ENCODE results near the gene KIF3B. TPM values are rescaled to one million over a fixed set of nuclear protein-coding genes. Genes with fewer than 3 reads are reported as not detected.
"Not testable (repeated sequence)": the region's sequence is repeated elsewhere in the genome, so short reads cannot be mapped to it uniquely, and the experiment has no call there.

Gene KIF3B
- total RNA-seq, 1 experiment from 2014 or later: 15.7 TPM

- no peak overlapping the region for H3K4me2 ChIP-seq (ENCODE audit: low read depth, low read length, poor library complexity, severe bottlenecking)
- no peak overlapping the region for H2AFZ ChIP-seq (ENCODE audit: low read length)
- no peak for DNase-seq
- H3K79me2 ChIP-seq (ENCODE audit: low read length): no peaks in the 10 kb centered on the region
- no peak overlapping the region for H3K27ac ChIP-seq (ENCODE audit: low read length)
- H3K9ac ChIP-seq (ENCODE audit: low read length): no peak overlapping the region
- H3K4me1 ChIP-seq (ENCODE audit: low read length): peaks cover 10% of the 10 kb centered on the region
- no peak overlapping the region for H3K4me3 ChIP-seq (ENCODE audit: low read length)
- H4K20me1 ChIP-seq (ENCODE audit: insufficient read depth, low read depth, low read length): no peaks in the 10 kb centered on the region
- H3K27me3 ChIP-seq (ENCODE audit: low read length): no peaks in the 10 kb centered on the region
- H3K36me3 ChIP-seq (ENCODE audit: insufficient read depth, low read length): peaks cover 9% of the 10 kb centered on the region
- no peaks in the 10 kb centered on the region for H3K9me2 ChIP-seq (replicated peaks; ENCODE audit: insufficient read depth, low read length)
- H3K9me3 ChIP-seq (ENCODE audit: low read length): no peaks in the 10 kb centered on the region
These were observed 37.2 kb upstream of the KIF3B start for GRCh38 chr20:32240205-32240604.

- H3K9me3 ChIP-seq (ENCODE audit: low read length): no peaks in the 10 kb centered on the region
- DNase-seq: no peak
- H4K20me1 ChIP-seq (ENCODE audit: insufficient read depth, low read depth, low read length): no peaks in the 10 kb centered on the region
- H3K9ac ChIP-seq (ENCODE audit: low read length): no peak overlapping the region
- no peaks in the 10 kb centered on the region for H3K9me2 ChIP-seq (replicated peaks; ENCODE audit: insufficient read depth, low read length)
- no peaks in the 10 kb centered on the region for H3K79me2 ChIP-seq (ENCODE audit: low read length)
- no peak overlapping the region for H2AFZ ChIP-seq (ENCODE audit: low read length)
- no peak overlapping the region for H3K4me2 ChIP-seq (ENCODE audit: low read depth, low read length, poor library complexity, severe bottlenecking)
- peaks cover 10% of the 10 kb centered on the region for H3K4me1 ChIP-seq (ENCODE audit: low read length)
- H3K4me3 ChIP-seq (ENCODE audit: low read length): no peak overlapping the region
- H3K27me3 ChIP-seq (ENCODE audit: low read length): no peaks in the 10 kb centered on the region
- no peak overlapping the region for H3K27ac ChIP-seq (ENCODE audit: low read length)
- peaks cover 2% of the 10 kb centered on the region for H3K36me3 ChIP-seq (ENCODE audit: insufficient read depth, low read length)
These were observed 35.6 kb upstream of the KIF3B start for GRCh38 chr20:32241807-32242206.

GRCh38 chr20:32244150-32244823 lies 33.2 kb upstream of the KIF3B start:
- no peak overlapping the region for H3K27ac ChIP-seq (ENCODE audit: low read length)
- H3K4me3 ChIP-seq (ENCODE audit: low read length): no peak overlapping the region
- H3K4me2 ChIP-seq (ENCODE audit: low read depth, low read length, poor library complexity, severe bottlenecking): no peak overlapping the region
- no peak for DNase-seq
- peaks cover 10% of the 10 kb centered on the region for H3K4me1 ChIP-seq (ENCODE audit: low read length)
- H3K36me3 ChIP-seq (ENCODE audit: insufficient read depth, low read length): no peaks in the 10 kb centered on the region
- H3K27me3 ChIP-seq (ENCODE audit: low read length): no peaks in the 10 kb centered on the region
- no peaks in the 10 kb centered on the region for H4K20me1 ChIP-seq (ENCODE audit: insufficient read depth, low read depth, low read length)
- no peaks in the 10 kb centered on the region for H3K9me3 ChIP-seq (ENCODE audit: low read length)
- H3K9ac ChIP-seq (ENCODE audit: low read length): no peak overlapping the region
- H2AFZ ChIP-seq (ENCODE audit: low read length): no peak overlapping the region
- H3K9me2 ChIP-seq (replicated peaks; ENCODE audit: insufficient read depth, low read length): no peaks in the 10 kb centered on the region
- no peaks in the 10 kb centered on the region for H3K79me2 ChIP-seq (ENCODE audit: low read length)

DNA sequence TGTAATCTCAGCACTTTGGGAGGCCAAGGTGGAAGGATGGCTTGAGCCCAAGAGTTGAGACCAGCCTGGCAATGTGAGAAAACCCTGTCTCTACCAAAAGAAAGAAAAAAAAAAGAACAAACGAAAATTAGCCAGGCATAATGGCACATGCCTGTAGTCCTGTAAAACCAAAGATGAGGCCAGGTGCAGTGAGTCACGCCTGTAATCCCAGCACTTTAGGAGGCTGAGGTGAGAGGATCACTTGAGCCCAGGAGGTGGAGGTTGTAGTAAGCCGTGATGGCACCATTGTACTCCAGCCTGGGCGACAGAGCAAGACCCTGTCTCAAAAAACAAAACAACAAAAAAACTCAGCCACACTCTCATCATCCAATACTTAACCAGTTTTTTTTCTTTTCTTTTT lies 32.5 kb upstream of the KIF3B start:
- no peaks in the 10 kb centered on the region for H4K20me1 ChIP-seq (ENCODE audit: insufficient read depth, low read depth, low read length)
- peaks cover 6% of the 10 kb centered on the region for H3K4me1 ChIP-seq (ENCODE audit: low read length)
- no peak overlapping the region for H3K27ac ChIP-seq (ENCODE audit: low read length)
- H3K36me3 ChIP-seq (ENCODE audit: insufficient read depth, low read length): no peaks in the 10 kb centered on the region
- DNase-seq: no peak
- H2AFZ ChIP-seq (ENCODE audit: low read length): no peak overlapping the region
- H3K9me3 ChIP-seq (ENCODE audit: low read length): no peaks in the 10 kb centered on the region
- no peaks in the 10 kb centered on the region for H3K9me2 ChIP-seq (replicated peaks; ENCODE audit: insufficient read depth, low read length)
- no peak overlapping the region for H3K4me2 ChIP-seq (ENCODE audit: low read depth, low read length, poor library complexity, severe bottlenecking)
- no peak overlapping the region for H3K9ac ChIP-seq (ENCODE audit: low read length)
- no peak overlapping the region for H3K4me3 ChIP-seq (ENCODE audit: low read length)
- no peaks in the 10 kb centered on the region for H3K79me2 ChIP-seq (ENCODE audit: low read length)
- H3K27me3 ChIP-seq (ENCODE audit: low read length): no peaks in the 10 kb centered on the region

DNA sequence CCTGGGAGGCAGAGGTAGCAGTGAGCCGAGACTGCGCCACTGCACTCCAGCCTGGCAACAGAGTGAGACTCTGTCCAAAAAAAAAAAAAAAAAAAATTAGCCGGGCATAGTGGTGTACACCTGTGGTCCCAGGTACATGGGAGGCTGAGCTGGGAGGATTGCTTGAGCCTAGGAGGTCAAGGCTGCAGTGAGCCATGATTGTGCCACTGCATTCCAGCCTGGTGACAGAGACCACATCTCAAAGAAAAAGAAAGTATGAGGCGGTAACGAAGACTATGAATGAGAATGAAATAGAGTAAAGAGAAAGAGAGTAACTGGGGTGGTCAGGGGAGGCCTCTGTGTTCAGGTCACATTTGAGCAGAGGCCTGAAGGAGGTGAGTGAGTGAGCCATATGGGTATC lies 31.2 kb upstream of the KIF3B start:
- not testable (repeated sequence) for H3K9me2 ChIP-seq (replicated peaks; ENCODE audit: insufficient read depth, low read length); H2AFZ ChIP-seq (ENCODE audit: low read length); H3K4me3 ChIP-seq (ENCODE audit: low read length); H3K27ac ChIP-seq (ENCODE audit: low read length); H3K36me3 ChIP-seq (ENCODE audit: insufficient read depth, low read length); H3K79me2 ChIP-seq (ENCODE audit: low read length); H3K27me3 ChIP-seq (ENCODE audit: low read length); H3K9ac ChIP-seq (ENCODE audit: low read length); H4K20me1 ChIP-seq (ENCODE audit: insufficient read depth, low read depth, low read length); DNase-seq; H3K4me1 ChIP-seq (ENCODE audit: low read length); H3K9me3 ChIP-seq (ENCODE audit: low read length); H3K4me2 ChIP-seq (ENCODE audit: low read depth, low read length, poor library complexity, severe bottlenecking)

- Histone ChIP-seq H3K4me2 (ENCODE audit: low read depth, low read length, poor library complexity, severe bottlenecking) (no peak overlapping the region), H3K9me3 (ENCODE audit: low read length) (no peaks in the 10 kb centered on the region), H3K9ac (ENCODE audit: low read length) (no peak overlapping the region), H3K4me3 (ENCODE audit: low read length) (no peak overlapping the region), H4K20me1 (ENCODE audit: insufficient read depth, low read depth, low read length) (no peaks in the 10 kb centered on the region), H3K27ac (ENCODE audit: low read length) (no peak overlapping the region), H3K79me2 (ENCODE audit: low read length) (no peaks in the 10 kb centered on the region), H2AFZ (ENCODE audit: low read length) (no peak overlapping the region), H3K27me3 (ENCODE audit: low read length) (no peaks in the 10 kb centered on the region), H3K9me2 (replicated peaks; ENCODE audit: insufficient read depth, low read length) (no peaks in the 10 kb centered on the region), H3K36me3 (ENCODE audit: insufficient read depth, low read length) (no peaks in the 10 kb centered on the region), H3K4me1 (ENCODE audit: low read length) (no peaks in the 10 kb centered on the region)
- no peak for DNase-seq
These were observed 29.4 kb upstream of the KIF3B start for GRCh38 chr20:32248043-32248442.

GRCh38 chr20:32249030-32249738 lies 28.3 kb upstream of the KIF3B start:
- no peaks in the 10 kb centered on the region for H4K20me1 ChIP-seq (ENCODE audit: insufficient read depth, low read depth, low read length)

DNA sequence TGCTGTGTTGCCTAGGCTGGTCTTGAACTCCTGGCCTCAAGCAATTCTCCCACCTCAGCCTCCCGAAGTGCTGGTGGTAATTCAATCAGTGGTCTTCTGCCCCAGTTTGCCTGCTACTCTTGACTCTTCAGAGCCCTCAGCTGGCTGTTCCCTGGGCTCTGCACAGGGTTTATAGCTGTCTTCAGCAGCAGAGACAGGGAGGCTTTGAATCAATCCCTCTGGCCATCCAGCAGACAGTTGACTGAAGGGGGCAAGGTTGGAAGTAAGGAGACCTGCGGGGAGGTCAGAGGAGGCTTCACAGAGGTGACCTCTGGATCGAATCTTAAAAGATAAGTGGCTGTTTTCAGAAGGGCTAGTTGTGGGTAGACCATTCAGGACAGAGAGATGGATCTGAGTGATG lies 26.0 kb upstream of the KIF3B start:
- Histone ChIP-seq H3K9me3 (ENCODE audit: low read length) (no peaks in the 10 kb centered on the region), H3K4me2 (ENCODE audit: low read depth, low read length, poor library complexity, severe bottlenecking) (no peak overlapping the region), H3K27me3 (ENCODE audit: low read length) (no peaks in the 10 kb centered on the region), H3K27ac (ENCODE audit: low read length) (no peak overlapping the region), H3K4me1 (ENCODE audit: low read length) (no peaks in the 10 kb centered on the region), H3K9me2 (replicated peaks; ENCODE audit: insufficient read depth, low read length) (no peaks in the 10 kb centered on the region), H4K20me1 (ENCODE audit: insufficient read depth, low read depth, low read length) (no peaks in the 10 kb centered on the region), H3K4me3 (ENCODE audit: low read length) (no peak overlapping the region), H3K9ac (ENCODE audit: low read length) (no peak overlapping the region), H2AFZ (ENCODE audit: low read length) (no peak overlapping the region), H3K79me2 (ENCODE audit: low read length) (no peaks in the 10 kb centered on the region), H3K36me3 (ENCODE audit: insufficient read depth, low read length) (no peaks in the 10 kb centered on the region)
- no peak for DNase-seq

More at GRCh38 chr20:32249030-32249738, 28.3 kb upstream of the KIF3B start:
- Histone ChIP-seq H2AFZ (ENCODE audit: low read length) (no peak overlapping the region), H3K9me3 (ENCODE audit: low read length) (no peaks in the 10 kb centered on the region), H3K9me2 (replicated peaks; ENCODE audit: insufficient read depth, low read length) (no peaks in the 10 kb centered on the region), H3K9ac (ENCODE audit: low read length) (no peak overlapping the region), H3K36me3 (ENCODE audit: insufficient read depth, low read length) (no peaks in the 10 kb centered on the region), H3K27ac (ENCODE audit: low read length) (no peak overlapping the region), H3K27me3 (ENCODE audit: low read length) (no peaks in the 10 kb centered on the region), H3K4me1 (ENCODE audit: low read length) (no peaks in the 10 kb centered on the region), H3K79me2 (ENCODE audit: low read length) (no peaks in the 10 kb centered on the region), H3K4me2 (ENCODE audit: low read depth, low read length, poor library complexity, severe bottlenecking) (no peak overlapping the region), H3K4me3 (ENCODE audit: low read length) (no peak overlapping the region)
- DNase-seq: no peak

Data from Karpas-422 (cell line).